Measurements from ENCODE around the gene AQP2.

- no peak for TF ChIP-seq REST (IDR thresholded peaks at IDR 0.05; ENCODE audit: insufficient read depth in 1 of 2, low read depth in 2 of 2, low read length in 2 of 2)
- no peak for TF ChIP-seq POLR2AphosphoS5 (IDR thresholded peaks at IDR 0.05; ENCODE audit: low read depth, low read length)
- TF ChIP-seq TAF1 (IDR thresholded peaks at IDR 0.05; ENCODE audit: borderline replicate concordance, insufficient read depth, low read length), result no peak
Measured at GRCh38 chr12:49942921-49943624, 7.5 kb upstream of the AQP2 start.

All from PFSK-1 (cell line).